Large intestine (tissue), 3 donors: Measurements from ENCODE around the gene SUFU. TPM values are rescaled to one million over a fixed set of nuclear protein-coding genes. Genes with fewer than 3 reads are reported as not detected.
"Not testable (repeated sequence)": the region's sequence is repeated elsewhere in the genome, so short reads cannot be mapped to it uniquely, and the experiment has no call there.

Source experiments
- DNase-seq, 2 donors: peaks; one replicate each; pipeline versions ENCODE4 v3.0.0 to v3.0.0-alpha.2; 2013
- H3K27ac ChIP-seq: one replicate; pipeline ENCODE4 v1.5.1; 2013; ENCODE audit warnings: low read length
- H3K27me3 ChIP-seq: 2 replicates; pipeline ENCODE4 v1.6.1; 2013; ENCODE audit warnings: low read length; ENCODE audit not compliant: control insufficient read depth, insufficient read depth
- H3K36me3 ChIP-seq: 2 replicates; pipeline ENCODE4 v1.6.1; 2013; ENCODE audit warnings: low read length; ENCODE audit not compliant: control insufficient read depth, insufficient read depth
- H3K4me1 ChIP-seq: one replicate; pipeline ENCODE4 v1.6.1; 2013; ENCODE audit warnings: low read length; ENCODE audit not compliant: control insufficient read depth, insufficient read depth
- H3K4me3 ChIP-seq: one replicate; pipeline ENCODE4 v1.5.1; 2013; ENCODE audit warnings: low read length
- H3K9me3 ChIP-seq: one replicate; pipeline ENCODE4 v1.6.1; 2013; ENCODE audit warnings: mild to moderate bottlenecking, low read depth, low read length, moderate library complexity; ENCODE audit not compliant: control insufficient read depth
- WGBS: methylation state at CpG from one replicate; pipeline ENCODE4 v1.1.5; 2013; ENCODE audit warnings: low lambda C conversion rate; ENCODE audit not compliant: insufficient coverage; 5-methylcytosine and 5-hydroxymethylcytosine counted together
- polyA plus RNA-seq: library from polyadenylated mRNA; unstranded; fragments of 120-200 nt; gene quantifications from one replicate; pipeline ENCODE4 v1.2.1, GENCODE V29; 2013

SUFU gene
- polyA plus RNA-seq, 1 donor = 12.9 TPM

GRCh38 chr10:102660888-102661657 is 157.3 kb downstream of the SUFU start:
- H3K4me3 ChIP-seq = no peak overlapping the region
- H3K9me3 ChIP-seq = no peaks in the 10 kb centered on the region
- H3K36me3 ChIP-seq = peaks cover 24% of the 10 kb centered on the region
- no peak overlapping the region for H3K27ac ChIP-seq
- H3K4me1 ChIP-seq = peaks cover 31% of the 10 kb centered on the region
- no peaks in the 10 kb centered on the region for H3K27me3 ChIP-seq
- no CpG with 5 or more reads among the region's 22 CpGs for WGBS
- DNase-seq = peak; percentile 48 to 77

- no peak for DNase-seq
- peaks cover 35% of the 10 kb centered on the region for H3K4me1 ChIP-seq
- no peak overlapping the region for H3K27ac ChIP-seq
- WGBS = no CpG with 5 or more reads among the region's 6 CpGs
- H3K9me3 ChIP-seq = no peaks in the 10 kb centered on the region
- H3K4me3 ChIP-seq = no peak overlapping the region
- peaks cover 19% of the 10 kb centered on the region for H3K36me3 ChIP-seq
- H3K27me3 ChIP-seq = no peaks in the 10 kb centered on the region
These were observed 157.9 kb downstream of the SUFU start for GRCh38 chr10:102661658-102662028.

- H3K4me1 ChIP-seq = peaks cover 27% of the 10 kb centered on the region
- 40% methylated on average over 1 of the region's 9 CpGs for WGBS
These were observed 162.2 kb downstream of the SUFU start for GRCh38 chr10:102665904-102666509.

GRCh38 chr10:102667411-102667810 is 163.6 kb downstream of the SUFU start:
- not testable (repeated sequence) for H3K36me3 ChIP-seq
- WGBS = no CpG with 5 or more reads among the region's 4 CpGs

More at GRCh38 chr10:102665904-102666509, 162.2 kb downstream of the SUFU start:
- H3K27me3 ChIP-seq = no peaks in the 10 kb centered on the region
- no peaks in the 10 kb centered on the region for H3K36me3 ChIP-seq
- no peak overlapping the region for H3K27ac ChIP-seq
- DNase-seq = peak; percentile 61 to 80
- H3K9me3 ChIP-seq = no peaks in the 10 kb centered on the region
- H3K4me3 ChIP-seq = no peak overlapping the region

GRCh38 chr10:102668326-102669107 is 164.7 kb downstream of the SUFU start:
- no peaks in the 10 kb centered on the region for H3K9me3 ChIP-seq
- peaks cover 18% of the 10 kb centered on the region for H3K4me1 ChIP-seq
- no peaks in the 10 kb centered on the region for H3K27me3 ChIP-seq
- WGBS = no CpG with 5 or more reads among the region's 10 CpGs
- H3K36me3 ChIP-seq = no peaks in the 10 kb centered on the region
- DNase-seq = peak in 1 of 2 donors; percentile 0
- H3K27ac ChIP-seq = no peak overlapping the region
- H3K4me3 ChIP-seq = no peak overlapping the region

More at GRCh38 chr10:102667411-102667810, 163.6 kb downstream of the SUFU start:
- H3K27ac ChIP-seq, H3K9me3 ChIP-seq, H3K4me3 ChIP-seq, H3K27me3 ChIP-seq, DNase-seq: not testable (repeated sequence)
- H3K4me1 ChIP-seq = peaks cover 18% of the 10 kb centered on the region

GRCh38 chr10:102669206-102670064 is 165.7 kb downstream of the SUFU start:
- Histone ChIP-seq H3K27ac (no peak overlapping the region), H3K4me3 (no peak overlapping the region), H3K36me3 (no peaks in the 10 kb centered on the region), H3K27me3 (no peaks in the 10 kb centered on the region), H3K9me3 (no peaks in the 10 kb centered on the region), H3K4me1 (peaks cover 25% of the 10 kb centered on the region)
- no CpG with 5 or more reads among the region's 7 CpGs for WGBS
- peak in 1 of 2 donors; percentile 49 for DNase-seq

- H3K36me3 ChIP-seq = no peaks in the 10 kb centered on the region
- no peak overlapping the region for H3K27ac ChIP-seq
- H3K4me3 ChIP-seq = no peak overlapping the region
- H3K4me1 ChIP-seq = peaks cover 32% of the 10 kb centered on the region
- peak in 1 of 2 donors; percentile 5 for DNase-seq
- H3K27me3 ChIP-seq = no peaks in the 10 kb centered on the region
- no peaks in the 10 kb centered on the region for H3K9me3 ChIP-seq
- WGBS = no CpG with 5 or more reads among the region's 9 CpGs
These were observed 166.4 kb downstream of the SUFU start for GRCh38 chr10:102670065-102670670.

GRCh38 chr10:102670871-102671434 is 167.2 kb downstream of the SUFU start:
- no peaks in the 10 kb centered on the region for H3K36me3 ChIP-seq
- H3K4me3 ChIP-seq = no peak overlapping the region
- peaks cover 34% of the 10 kb centered on the region for H3K4me1 ChIP-seq
- no peaks in the 10 kb centered on the region for H3K27me3 ChIP-seq
- H3K9me3 ChIP-seq = no peaks in the 10 kb centered on the region
- WGBS = no CpG with 5 or more reads among the region's 6 CpGs
- H3K27ac ChIP-seq = no peak overlapping the region
- peak in 1 of 2 donors; percentile 23 for DNase-seq

GRCh38 chr10:102673236-102673818 is 169.6 kb downstream of the SUFU start:
- H3K27ac ChIP-seq = no peak overlapping the region
- peaks cover 35% of the 10 kb centered on the region for H3K4me1 ChIP-seq
- no peaks in the 10 kb centered on the region for H3K36me3 ChIP-seq
- no CpG with 5 or more reads among the region's 13 CpGs for WGBS
- no peaks in the 10 kb centered on the region for H3K9me3 ChIP-seq
- peak in 1 of 2 donors; percentile 1 for DNase-seq
- H3K4me3 ChIP-seq = no peak overlapping the region
- H3K27me3 ChIP-seq = no peaks in the 10 kb centered on the region
